Coronary artery (tissue), 2 donors: ENCODE measurements around the gene MGAT4B.

Experiments used
- DNase-seq: peaks from one replicate; pipeline ENCODE4 v3.0.0-alpha.2; 2017; ENCODE audit warnings: low spot score
- H3K27ac ChIP-seq, 2 donors: fragments of 200-600 bp; sonication (generic); one replicate each; pipeline ENCODE4 v1.5.1; 2016 to 2019
- H3K4me3 ChIP-seq: fragments of 200-600 bp; sonication (generic); 2 replicates; pipeline ENCODE4 v1.5.1; 2016; ENCODE audit warnings: mild to moderate bottlenecking, moderate library complexity
- TF ChIP-seq, protein P1 (sequence below): fragments of 200-600 bp; sonication (generic); IDR thresholded peaks from one replicate; pipeline ENCODE4 v1.5.1; 2019; ENCODE audit warnings: antibody characterized with exemption

The MGAT4B gene

DNA sequence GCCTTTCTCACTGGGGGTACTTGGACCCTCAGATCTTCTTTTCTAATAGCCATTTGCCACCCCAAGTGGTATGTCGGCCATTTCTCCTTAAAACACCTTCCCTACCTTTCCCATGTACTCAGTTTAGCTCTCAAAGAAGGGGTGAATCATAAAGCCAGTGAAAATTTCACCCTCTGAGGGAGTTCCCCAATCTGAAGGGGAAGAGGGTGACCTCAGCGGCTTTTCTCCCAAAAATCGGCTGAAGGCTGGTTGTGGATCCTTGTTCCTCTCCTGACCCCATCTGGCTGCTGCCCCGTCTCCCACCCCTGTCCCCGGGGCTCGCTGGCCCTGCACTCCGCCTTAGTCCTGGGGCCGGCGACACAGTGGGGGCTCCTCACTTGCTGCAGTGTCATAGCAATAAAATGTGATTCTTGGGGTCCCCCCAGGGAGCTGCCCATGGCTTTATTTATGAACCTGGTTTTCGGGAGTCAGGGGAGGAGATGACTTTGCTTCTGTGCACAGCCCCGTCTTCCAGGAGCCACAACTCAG, 30.2 kb downstream of the MGAT4B start:
- TF ChIP-seq, protein P1, sequence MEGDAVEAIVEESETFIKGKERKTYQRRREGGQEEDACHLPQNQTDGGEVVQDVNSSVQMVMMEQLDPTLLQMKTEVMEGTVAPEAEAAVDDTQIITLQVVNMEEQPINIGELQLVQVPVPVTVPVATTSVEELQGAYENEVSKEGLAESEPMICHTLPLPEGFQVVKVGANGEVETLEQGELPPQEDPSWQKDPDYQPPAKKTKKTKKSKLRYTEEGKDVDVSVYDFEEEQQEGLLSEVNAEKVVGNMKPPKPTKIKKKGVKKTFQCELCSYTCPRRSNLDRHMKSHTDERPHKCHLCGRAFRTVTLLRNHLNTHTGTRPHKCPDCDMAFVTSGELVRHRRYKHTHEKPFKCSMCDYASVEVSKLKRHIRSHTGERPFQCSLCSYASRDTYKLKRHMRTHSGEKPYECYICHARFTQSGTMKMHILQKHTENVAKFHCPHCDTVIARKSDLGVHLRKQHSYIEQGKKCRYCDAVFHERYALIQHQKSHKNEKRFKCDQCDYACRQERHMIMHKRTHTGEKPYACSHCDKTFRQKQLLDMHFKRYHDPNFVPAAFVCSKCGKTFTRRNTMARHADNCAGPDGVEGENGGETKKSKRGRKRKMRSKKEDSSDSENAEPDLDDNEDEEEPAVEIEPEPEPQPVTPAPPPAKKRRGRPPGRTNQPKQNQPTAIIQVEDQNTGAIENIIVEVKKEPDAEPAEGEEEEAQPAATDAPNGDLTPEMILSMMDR, result no peak
- DNase-seq, result no peak
- H3K4me3 ChIP-seq, result no peak overlapping the region
- H3K27ac ChIP-seq, result no peak overlapping the region

DNA sequence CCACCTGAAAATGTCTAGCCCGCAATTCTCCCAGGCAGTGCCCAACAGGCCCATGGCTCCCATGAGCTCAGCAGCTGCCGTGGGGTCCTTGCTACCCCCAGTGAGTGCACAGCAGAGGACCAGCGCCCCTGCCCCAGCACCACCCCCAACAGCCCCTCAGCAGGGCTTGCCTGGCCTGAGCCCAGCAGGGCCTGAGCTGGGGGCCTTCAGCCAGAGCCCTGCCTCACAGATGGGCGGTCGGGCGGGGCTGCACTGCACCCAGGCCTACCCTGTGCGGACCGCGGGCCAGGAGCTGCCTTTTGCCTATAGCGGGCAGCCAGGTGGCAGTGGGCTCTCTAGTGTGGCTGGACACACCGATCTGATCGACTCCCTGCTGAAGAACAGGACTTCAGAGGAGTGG, 32.2 kb downstream of the MGAT4B start:
- H3K27ac ChIP-seq, result no peak overlapping the region
- TF ChIP-seq, protein P1, result no peak
- DNase-seq, result no peak
- H3K4me3 ChIP-seq, result no peak overlapping the region

DNA sequence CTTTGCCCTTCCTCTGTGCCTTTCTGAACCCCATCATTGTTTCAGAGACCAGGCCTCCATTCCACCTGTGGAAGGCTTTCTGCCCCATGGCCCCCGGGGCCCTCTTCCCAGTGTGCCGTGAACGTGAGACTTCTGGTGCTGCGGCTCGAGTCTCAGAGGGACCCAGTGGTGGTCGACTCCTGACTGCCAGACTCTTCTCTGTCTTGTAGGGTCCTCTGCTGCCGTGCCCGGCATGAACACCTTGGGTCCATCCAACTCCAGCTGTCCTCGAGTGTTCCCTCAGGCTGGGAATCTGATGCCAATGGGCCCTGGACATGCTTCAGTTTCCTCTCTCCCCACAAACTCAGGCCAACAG, 33.0 kb downstream of the MGAT4B start:
- no peak for DNase-seq
- TF ChIP-seq, protein P1, result no peak
- no peak overlapping the region for H3K27ac ChIP-seq
- H3K4me3 ChIP-seq, result no peak overlapping the region

DNA sequence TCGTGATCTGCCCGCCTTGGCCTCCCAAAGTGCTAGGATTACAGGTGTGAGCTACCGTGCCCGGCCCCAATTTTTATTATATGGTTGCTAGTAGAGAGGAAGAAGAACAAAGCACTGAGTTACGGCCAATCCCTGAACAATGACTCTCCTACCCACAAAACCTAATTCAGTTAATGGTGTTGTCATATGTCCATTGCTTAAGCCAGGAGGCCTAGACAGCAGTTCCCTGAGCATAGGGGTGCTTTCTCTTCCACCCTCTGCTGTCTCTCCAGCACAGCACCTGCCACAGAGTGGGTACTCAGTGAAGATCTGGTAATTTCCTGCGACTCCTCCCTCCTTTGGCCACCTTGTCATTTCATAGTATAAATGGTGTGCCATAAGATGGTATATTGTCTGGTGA, 34.3 kb downstream of the MGAT4B start:
- DNase-seq, result no peak
- TF ChIP-seq, protein P1, result no peak
- Histone ChIP-seq H3K4me3 (no peak overlapping the region), H3K27ac (no peak overlapping the region)

DNA sequence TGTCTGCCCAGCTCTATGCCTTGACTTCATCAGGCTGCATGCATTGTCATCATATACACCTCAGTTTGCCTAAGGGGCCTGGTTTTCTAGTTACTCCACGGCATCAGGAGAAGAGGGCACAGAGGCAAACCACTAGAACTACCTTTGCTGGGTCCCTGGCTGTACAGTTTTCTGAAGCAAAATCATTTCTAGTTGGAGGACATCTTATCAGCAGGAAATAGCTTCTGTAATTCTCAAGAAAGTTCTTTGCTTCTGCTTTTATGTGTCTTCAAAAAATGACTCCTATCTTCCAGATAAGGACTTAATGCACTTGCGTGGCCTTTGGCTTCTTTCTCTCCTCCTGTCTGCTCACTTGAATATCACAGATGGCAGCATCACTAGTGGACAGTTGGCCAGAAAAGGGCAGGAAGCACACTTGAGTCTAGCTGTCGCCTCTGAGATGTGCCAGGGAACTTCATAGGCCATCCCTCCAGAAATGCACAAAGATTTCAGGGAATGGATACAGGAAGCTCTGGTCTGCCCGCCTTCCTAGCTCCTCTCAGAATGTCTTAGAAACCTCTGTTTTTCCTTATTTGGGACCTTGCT, 35.3 kb downstream of the MGAT4B start:
- TF ChIP-seq, protein P1, result no peak
- no peak overlapping the region for H3K4me3 ChIP-seq
- H3K27ac ChIP-seq, result no peak overlapping the region
- no peak for DNase-seq

DNA sequence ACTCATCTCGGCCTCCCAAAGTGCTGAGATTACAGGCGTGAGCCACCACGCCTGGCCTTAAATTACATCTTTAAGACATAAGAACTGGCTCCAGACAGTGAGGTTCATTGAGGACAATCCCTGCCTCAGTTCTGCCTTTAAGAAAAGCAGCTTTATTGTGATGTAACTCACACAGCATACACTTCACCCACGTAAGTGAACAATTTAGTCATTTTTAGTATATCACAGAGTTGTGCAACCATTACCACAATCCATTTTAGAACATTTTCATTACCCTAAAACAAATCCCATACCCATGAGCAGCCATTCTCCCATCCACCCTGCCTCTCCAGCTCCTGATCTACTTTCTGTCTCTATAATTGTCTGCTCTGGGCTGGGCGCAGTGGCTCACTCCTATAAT, 36.9 kb downstream of the MGAT4B start:
- DNase-seq, result no peak
- no peak overlapping the region for H3K27ac ChIP-seq
- TF ChIP-seq, protein P1, result no peak
- no peak overlapping the region for H3K4me3 ChIP-seq

DNA sequence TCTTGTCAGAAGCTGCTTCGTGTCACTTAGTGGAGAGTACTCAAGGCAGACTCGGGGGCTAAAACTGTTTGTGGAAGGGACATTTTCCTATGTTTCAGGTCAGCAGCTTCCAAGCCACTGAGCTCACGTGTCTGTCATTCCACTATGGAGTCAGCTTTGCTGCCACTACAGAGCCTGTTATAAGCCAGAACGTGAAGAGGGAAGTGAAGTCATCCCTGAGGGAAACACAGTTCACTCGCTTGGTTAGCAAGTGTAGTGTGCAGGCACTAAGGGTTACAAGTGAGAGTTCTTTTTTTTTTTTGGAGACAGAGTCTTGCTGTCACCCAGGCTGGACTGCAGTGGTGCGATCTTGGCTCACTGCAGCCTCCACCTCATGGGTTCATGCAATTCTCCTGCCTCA, 37.4 kb downstream of the MGAT4B start:
- no peak for DNase-seq
- Histone ChIP-seq H3K27ac (no peak overlapping the region), H3K4me3 (no peak overlapping the region)
- TF ChIP-seq, protein P1, result no peak
